HG03558 (cell line): Measurements from ENCODE around the gene CMPK2.
A peak's percentile ranks its signal among the peaks of the same experiment; 100 is the strongest.

Experiments used
- ATAC-seq: cut with Tn5 transposase; IDR thresholded peaks from one replicate; pipeline ENCODE4 v1.9.1; 2021; ENCODE audit warnings: moderate number of reproducible peaks; ENCODE audit not compliant: unreplicated experiment; ENCODE audit errors: extremely low read depth

Gene CMPK2

GRCh38 chr2:6846967-6847681, 18.6 kb downstream of the CMPK2 start:
- ATAC-seq = no peak

GRCh38 chr2:6846540-6846939, 19.2 kb downstream of the CMPK2 start:
- ATAC-seq = no peak

- ATAC-seq = no peak
Measured at GRCh38 chr2:6845903-6846302, 19.8 kb downstream of the CMPK2 start.

GRCh38 chr2:6845312-6845711, 20.4 kb downstream of the CMPK2 start:
- ATAC-seq = no peak

- ATAC-seq = no peak
Measured at GRCh38 chr2:6841537-6842287, 24.0 kb downstream of the CMPK2 start.

- ATAC-seq = no peak
Measured at GRCh38 chr2:6838673-6839319, 26.9 kb downstream of the CMPK2 start.

GRCh38 chr2:6835467-6835866, 30.2 kb downstream of the CMPK2 start:
- ATAC-seq = no peak

GRCh38 chr2:6834163-6834562, 31.5 kb downstream of the CMPK2 start:
- ATAC-seq = no peak

GRCh38 chr2:6833300-6833604, 32.5 kb downstream of the CMPK2 start:
- no peak for ATAC-seq

GRCh38 chr2:6832596-6833299, 33.0 kb downstream of the CMPK2 start:
- ATAC-seq = no peak

GRCh38 chr2:6831229-6831628, 34.5 kb downstream of the CMPK2 start:
- no peak for ATAC-seq

GRCh38 chr2:6828299-6828584, 37.5 kb downstream of the CMPK2 start:
- no peak for ATAC-seq

- ATAC-seq = no peak
Measured at GRCh38 chr2:6827566-6828298, 38.0 kb downstream of the CMPK2 start.

- peak; percentile 76 for ATAC-seq
Measured at GRCh38 chr2:6826081-6826913, 39.4 kb downstream of the CMPK2 start.

- ATAC-seq = no peak
Measured at GRCh38 chr2:6824962-6825361, 40.7 kb downstream of the CMPK2 start.

GRCh38 chr2:6823111-6823510, 42.6 kb downstream of the CMPK2 start:
- ATAC-seq = no peak

- no peak for ATAC-seq
Measured at GRCh38 chr2:6822406-6822805, 43.3 kb downstream of the CMPK2 start.

- ATAC-seq = no peak
Measured at GRCh38 chr2:6820903-6821584, 44.7 kb downstream of the CMPK2 start.

GRCh38 chr2:6820236-6820635, 45.5 kb downstream of the CMPK2 start:
- no peak for ATAC-seq
